NCI-H2107 treated with DMSO at 0.1 percent for 48 hours (cell line): ENCODE measurements around the gene ACCS.

Source experiments
- DNase-seq: peaks from one replicate; lab custom pipeline; 2025; ENCODE audit not compliant: unreplicated experiment; lab: John Stamatoyannopoulos, UW

ACCS gene

GRCh38 chr11:44128729-44129128 is 62.7 kb downstream of the ACCS start:
- no peak for DNase-seq

DNA sequence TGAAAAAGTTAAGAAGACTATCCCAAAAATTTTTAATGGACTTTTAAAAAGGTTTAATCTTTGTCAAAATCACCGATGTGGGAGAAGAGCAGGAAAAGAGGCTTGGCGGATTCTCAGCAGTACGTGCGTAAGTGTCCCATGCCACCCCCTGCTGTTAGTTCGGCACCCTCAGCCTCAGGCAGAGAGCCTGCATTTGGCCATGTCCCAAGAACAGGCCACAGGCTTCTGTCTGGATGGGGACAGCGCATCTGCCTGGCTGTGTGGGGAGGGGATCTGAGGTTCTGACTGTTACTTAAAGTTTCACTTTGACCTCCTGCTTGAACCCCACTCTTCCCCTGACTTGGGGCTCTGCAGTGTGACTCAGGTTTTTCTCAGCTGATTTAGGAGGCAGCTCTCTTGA is 64.7 kb downstream of the ACCS start:
- no peak for DNase-seq

DNA sequence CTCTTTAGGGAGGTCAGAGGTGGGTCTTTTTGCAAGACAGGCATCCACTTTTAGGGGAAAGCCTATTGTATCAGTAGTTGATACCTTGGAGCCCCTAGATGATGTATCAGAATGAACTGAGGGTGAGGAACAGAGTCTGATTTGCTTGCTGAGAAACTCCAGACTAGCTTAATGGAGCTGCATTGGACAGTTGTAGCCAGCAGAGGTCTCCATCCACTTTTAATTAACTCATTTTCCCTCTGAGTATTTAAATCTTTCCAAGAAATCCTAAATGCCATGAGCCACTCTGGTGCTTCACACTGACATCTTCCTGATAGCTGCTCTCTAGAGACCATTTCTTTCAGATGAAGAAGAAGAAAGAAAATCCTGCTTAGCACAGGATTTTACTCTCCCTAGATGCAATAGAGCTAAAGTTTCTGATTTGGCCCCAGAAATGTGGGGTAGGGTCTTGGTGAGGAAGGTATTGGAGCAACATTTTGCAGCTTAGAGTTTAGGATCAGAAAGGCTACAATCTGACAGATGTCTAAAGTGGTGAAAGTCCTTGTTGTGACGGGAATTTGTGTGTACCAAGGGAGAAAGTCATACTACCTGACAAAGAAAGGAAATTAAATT is 67.4 kb downstream of the ACCS start:
- peak; percentile 9 for DNase-seq
